Hypothalamus (tissue), 51 donors: ENCODE data around the gene BLOC1S5.
A peak's percentile ranks its signal among the peaks of the same experiment; 100 is the strongest.

Experiments used
- DNase-seq, 51 donors: peaks; one replicate each; lab custom pipeline; 2025; lab: John Stamatoyannopoulos, UW

The BLOC1S5 gene

DNA sequence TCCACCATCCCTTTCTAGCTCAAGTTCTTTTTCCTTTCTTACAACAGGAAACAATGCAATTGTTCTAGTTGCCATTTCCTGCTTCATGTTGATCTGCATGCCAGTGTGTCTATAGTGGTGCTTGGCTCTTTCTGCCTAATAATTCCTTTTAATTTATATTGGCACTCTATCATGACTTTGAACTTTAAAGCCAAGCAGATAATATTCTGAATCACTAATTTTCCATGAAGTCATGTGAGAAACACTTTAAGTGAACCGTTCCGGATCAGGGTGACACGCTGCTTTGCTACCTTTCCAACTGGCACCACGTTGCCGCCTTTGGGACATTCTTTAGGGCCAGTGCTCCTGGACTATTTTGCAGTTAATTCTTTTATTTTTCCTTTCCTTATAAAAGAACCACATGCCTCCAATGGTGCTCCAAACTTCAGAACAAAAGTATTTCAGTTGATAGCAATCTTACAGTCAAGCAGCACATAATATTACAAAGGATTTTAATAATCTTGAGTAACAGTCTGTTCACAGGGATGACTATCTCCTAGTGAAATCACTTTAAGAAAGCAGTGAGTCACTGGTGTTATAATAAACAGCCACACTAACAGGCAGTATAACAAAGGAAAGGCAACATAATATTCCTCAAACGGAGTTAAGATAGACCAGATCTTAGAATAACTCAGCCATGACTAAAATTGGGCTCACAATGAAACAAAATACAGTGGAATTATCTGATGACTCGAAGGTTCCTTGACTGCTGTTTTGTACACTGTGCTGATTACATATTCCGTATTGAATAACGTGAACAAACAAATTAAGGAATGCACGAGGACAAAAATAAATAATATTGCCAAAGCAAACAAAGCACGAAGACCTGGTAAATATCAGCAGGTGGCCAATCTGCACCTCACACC is 19.0 kb upstream of the BLOC1S5 start:
- no peak for DNase-seq

DNA sequence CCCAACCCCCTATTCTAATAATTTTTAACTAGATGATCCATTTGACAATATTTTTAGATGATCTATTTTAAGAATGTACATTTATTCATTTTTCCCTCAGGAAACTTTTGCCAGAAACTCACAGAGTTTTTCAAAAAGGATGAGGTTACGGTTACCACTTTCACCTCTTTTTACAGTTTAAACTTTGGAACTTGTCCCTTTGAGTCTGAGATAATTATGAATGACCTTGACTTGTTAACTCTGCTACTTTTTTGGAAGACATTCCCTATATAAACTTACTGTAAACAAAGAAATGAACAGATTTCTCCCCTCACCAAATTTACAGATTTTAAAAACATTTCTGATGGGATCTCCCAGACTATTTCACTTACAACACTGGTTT is 18.4 kb upstream of the BLOC1S5 start:
- no peak for DNase-seq

DNA sequence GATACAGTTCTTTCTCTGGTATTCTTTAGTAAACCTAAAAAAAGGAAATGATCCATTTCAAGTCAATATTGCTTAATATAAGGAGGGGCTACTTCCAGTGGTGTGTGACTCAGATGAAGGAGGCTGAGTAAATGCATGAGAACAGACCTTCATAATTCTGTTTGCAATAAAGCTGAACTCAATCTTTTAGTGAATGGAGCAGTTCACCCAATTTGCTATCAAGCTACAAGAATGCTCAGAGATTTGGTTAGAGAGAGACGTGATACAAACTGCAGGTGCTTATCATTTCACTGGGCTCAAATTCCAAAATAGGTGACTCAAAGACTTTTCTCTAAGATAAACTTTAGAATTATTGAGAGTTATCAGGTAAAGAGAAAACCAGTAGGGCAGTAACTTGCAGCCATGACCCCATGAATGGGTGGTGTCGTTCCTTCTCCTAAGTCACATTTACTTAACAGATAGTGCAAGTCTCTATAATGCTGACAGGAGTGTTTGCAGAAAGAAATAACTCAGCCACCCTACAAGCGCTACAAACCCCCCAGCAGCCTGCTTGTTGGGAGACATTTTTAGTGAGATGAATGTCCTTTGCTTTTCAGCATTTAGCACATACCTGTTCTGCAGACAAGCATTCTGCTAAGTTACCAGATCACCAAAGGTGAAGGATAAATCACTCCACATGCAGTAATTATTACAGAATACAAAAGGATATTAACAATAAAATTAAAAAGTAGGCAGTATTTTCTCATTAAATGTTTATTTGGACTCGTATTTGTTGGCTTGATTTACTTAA is 16.4 kb upstream of the BLOC1S5 start:
- no peak for DNase-seq

DNA sequence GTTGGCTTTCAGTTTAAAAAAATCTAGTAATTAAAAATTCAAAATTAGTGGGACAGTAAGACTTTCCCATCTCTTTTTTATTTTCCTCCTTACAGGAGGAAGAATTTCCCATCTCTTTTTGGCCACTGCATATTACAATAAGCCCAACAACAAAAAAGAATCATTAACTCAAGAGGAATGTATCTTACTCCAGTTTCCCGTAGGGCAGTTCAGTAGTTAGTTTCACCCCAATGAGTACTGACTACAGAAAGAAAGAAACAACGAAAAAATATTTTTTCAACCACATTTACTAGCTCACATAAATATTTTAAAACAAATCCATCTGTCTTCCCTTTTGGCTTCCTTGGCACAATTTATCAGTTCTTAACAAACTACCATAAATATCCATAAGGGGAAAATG is 14.9 kb upstream of the BLOC1S5 start:
- no peak for DNase-seq

DNA sequence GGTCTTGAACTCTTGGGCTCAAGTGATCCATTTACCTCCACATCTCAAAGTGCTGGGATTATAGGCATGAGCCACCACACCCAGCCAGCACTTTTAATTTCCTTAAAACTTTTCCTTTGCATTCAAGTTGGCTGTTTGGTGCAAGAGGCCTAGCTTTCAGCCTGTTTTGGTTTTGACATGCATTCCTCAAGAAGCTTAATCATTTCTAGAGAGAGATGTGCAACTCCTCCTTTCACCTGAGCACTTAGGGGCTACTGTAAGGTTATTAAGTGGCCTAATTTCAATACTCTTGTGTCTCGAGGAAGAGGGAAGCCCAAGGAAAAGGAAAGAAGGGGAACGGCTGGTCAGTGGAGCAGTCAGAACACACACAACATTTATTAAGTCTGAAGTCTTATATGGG is 13.8 kb upstream of the BLOC1S5 start:
- no peak for DNase-seq

DNA sequence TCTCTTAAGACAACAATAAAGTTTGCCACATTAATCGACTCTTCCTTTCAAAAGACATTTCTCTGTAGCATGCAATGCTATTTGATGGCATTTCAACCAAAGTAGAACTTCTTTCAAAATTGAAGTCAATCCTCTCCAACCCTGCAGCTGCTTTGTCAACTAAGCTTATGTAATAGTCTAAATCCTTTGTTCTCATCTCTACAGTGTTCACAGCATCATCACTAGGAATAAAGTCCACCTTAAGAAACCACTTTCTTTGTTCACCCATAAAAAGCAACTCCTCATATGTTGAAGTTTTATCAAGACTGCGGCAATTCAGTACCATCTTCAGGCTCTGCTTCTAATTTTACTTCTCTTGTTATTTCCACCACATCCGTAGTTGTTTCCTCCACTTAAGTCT is 11.5 kb upstream of the BLOC1S5 start:
- DNase-seq, result no peak

DNA sequence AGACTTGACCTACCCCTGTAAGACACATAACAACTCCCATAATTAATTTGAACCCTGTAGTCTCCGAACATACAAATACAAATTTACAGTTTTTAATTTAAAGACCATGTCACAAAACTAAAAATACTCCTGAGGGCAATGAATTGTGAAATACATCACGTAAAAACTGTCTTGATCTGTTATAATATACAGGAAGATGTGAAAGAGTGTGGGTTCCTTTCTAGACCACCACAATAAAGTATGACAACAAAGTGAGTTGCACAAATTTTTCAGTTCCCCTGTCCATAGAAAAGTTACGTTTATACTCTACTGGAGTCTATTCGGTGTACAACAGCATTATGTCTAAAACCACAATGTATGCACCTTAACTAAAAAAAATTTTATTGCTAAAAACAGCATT is 11.0 kb upstream of the BLOC1S5 start:
- DNase-seq, result no peak

DNA sequence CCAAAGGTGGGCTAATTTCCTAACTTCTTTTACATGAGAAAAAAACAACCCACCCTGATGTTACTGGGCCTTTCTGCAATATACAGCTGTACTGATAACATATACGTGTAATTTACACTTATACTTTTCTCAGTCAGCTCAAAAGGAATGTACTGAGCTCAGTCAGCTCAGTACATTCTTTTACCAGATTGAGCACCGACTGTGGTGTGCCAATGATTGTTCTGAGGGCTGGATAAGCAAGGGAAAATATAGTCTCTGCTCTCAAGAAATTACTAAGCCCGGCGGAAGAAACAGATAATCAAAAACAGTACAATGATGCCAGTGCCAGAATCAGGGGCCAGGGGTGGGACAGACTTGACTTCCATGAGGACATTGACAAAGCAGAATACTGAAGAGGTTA is 10.0 kb upstream of the BLOC1S5 start:
- no peak for DNase-seq

DNA sequence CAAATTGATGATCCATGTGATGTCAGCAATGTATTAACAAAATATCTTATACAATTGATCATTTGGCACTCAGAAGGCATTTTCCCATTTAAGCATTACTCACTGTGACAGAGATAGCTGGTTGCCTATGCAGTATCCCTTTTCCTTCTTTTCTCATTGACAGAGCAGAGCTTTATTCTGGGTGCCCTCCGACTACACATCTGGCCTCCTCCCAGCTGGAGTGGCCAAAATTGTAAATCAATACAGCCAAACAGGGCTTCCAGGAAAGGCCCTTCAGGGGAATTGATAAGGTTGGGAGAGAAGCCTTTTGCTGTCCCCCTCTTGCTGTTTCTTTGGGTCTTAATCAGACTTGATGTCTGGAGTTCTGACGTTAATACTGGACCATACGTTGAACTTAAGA is 9.6 kb upstream of the BLOC1S5 start:
- DNase-seq, result no peak

DNA sequence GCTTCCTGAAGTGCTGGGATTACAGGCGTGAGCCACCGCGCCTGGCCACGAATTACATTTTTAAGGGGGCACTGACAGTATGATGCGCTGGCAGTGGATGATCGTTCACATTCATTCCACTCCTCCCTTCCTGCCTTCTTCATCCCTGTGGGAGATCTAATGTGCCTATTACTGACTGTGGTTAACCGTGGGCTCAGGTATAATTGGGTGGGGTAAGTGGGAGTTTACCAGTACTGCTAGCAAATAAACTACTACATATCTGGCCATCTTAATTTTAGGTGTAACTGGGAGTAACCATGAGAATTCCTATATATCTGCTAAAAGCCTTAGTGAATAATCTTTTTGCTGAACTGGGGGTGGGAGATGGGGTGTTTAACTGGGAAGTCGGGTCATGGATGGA is 6.5 kb upstream of the BLOC1S5 start:
- no peak for DNase-seq

DNA sequence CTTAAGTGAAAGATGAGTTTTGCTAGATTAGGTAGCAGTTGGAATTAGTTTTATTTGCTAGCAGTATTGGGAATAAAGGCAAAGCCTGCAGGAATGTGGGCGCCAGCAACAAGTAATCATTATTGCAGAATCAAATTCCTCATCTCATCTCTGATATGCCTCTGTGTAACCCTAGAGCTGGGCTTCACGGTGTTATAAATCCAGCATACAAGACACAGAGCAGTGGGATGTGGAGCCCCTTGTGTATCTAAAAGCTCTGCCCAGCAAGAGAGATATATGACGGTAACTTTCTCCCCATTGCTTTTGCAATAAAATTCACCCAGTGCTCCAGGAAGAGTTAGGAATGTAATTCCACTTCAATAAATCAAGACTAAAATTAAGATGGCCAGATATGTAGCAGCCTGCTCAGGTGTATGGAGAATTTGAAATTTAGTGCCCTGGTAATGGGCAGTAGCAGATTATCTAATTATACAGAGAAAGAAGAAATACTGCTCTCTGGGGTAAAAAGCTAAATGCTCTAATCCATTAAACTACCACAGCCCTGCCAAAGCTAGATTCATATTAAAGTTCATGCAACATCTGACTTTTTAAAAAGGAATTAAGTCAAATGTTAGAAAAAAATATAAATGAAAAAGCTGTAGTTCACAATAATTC is 5.6 kb upstream of the BLOC1S5 start:
- no peak for DNase-seq

DNA sequence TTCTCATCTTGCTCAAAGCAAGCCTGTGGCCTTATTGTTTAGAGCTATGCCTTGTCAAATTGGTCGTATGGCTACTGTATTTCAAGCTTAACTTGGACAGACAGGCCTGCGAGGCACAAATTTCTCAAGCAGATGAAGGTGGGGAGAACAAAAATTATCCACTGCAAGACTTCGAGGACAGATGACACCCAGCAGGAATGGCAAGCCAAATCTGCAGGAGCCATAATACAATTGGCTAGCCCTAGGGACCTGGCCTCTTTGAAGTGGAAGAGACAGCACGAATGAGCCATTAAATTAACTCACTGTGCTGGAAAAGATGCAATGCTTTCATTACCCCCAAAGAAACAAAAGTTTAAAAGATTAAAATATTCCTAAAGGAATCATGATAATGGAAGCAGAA is 5.0 kb upstream of the BLOC1S5 start:
- DNase-seq, result no peak

DNA sequence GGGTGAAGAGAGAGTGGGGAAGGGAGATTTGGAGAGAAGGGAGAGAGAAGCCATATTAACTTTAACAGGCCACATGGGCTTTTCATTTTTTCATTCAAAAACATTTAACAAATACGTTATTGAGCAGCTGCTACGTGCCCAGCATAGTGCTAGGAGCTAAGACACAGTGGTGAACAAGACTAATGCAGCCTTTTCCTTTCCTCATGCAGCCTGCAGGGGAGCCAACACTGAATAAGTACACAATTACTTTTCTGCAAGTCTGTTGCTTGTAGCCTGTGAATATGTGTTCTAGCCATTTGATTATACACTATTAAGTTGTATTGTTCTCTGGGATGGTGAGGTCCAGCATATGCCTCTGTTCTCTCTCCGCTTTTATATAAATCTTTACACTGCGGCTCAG is 1.9 kb upstream of the BLOC1S5 start:
- no peak for DNase-seq

DNA sequence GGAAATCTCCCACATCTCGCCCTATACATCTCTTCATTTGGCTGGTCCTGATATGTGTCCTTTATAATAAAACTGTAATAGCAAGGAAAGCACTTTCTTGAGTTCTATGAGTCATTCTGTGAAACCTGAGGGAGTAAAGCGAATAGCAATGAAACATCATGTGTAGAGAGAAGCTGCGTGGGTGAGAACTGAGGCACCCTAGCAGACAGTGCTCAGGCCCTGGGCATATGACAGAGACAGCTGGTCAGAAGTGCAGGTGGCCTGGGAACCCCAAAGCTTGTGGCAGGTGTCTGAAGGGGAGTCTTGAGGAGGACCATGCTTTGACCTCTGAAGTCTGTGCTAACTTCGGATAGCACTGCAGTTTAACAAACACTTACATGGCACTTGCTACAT is 1.3 kb upstream of the BLOC1S5 start:
- peak in 2 of 51 donors; percentile 10 to 17 for DNase-seq

DNA sequence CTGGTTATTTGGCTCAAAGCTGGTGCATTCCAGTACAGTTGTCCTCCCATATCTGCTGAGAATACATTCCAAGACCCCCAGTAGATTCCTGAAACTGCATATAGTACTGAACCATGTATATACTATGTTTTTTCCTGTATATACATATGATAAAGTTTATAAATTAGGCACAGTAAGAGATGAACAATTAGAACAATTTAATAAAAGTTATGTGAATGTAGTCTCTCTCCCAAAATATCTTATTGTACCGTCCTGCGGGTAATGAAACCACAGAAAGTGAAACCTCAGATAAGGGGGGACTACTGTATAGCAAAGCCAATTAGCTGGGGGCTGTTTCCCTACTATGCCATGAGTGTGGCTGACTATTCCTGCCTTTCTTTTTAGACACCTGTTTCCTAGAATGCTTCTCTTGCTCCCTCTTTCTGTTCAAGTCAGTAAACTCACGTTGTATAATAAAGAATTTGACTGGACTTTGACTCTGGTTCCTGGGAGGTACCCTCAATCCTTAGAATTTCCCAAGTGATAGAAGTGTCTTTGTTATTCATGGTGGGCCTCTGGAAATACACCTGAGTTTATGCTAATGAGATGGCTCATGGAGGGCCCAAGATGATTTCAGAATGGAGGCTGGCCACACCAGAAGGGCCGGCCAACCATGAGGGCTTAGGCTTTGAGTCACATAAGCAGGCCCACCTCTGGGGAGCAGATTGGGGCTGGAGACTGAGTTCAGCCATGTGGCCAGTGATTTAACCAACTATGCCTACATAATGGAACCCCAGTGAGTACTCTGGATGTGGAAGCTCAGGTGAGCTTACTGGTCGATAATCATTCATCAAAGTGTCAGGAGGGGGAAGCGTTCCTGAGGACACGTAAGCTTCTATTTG is 689 bp upstream of the BLOC1S5 start:
- DNase-seq, result peak in 1 of 51 donors; percentile 12

DNA sequence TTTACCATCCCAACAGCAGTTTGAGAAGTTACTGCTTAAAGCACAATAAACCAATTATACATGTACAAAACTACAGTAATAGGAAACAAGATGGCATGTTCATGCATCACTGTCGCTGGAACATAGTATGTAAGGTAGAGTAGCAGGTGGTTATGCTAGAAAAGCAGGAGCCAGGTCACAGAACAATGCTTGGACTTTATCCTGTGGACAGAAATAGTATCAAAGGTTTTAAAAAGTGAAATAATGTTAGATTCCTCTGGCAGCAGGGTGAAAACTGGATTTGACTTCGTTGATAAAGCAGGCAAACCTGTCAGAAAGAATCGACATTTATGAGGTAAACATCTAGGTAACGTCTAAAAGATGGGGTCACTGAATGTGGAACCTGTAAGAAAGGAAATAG is 2.5 kb downstream of the BLOC1S5 start:
- DNase-seq, result no peak

DNA sequence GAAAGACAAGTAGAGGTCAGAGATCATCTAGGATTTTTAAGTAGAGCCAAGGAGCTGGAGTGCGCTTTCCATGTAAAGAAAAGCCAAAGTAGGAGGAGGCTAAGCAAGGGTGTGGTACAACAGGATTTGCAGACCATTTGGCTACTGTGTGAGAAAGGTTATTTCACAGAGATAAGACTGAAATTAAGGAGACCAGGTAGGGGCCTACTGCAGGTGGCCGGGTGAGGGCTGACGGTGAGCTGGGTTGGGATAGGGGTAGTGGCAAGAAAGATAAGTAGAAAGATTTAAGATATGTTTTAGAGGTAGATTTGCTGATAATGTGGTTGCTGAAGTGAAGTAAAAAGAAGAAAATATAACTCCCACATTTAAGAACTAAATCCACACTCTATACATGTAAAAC is 3.8 kb downstream of the BLOC1S5 start:
- no peak for DNase-seq

DNA sequence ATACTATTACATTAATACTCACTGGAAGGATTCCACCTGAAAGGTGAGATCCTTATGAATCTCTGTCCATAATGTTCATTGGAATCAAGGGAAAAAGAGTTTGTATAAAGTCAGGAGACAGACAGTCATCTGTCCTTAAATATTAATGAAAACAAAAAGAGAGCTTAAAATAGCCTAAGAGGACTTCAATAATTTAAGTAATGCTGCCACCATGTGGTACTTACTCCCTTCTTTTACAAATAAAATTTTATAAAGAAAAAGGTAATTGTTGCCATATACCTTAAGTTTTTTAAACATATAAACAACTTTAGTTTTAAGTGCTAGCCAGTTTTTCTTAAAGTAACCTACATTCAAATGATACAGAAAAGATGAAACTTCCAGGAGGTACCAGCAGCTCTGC is 5.1 kb downstream of the BLOC1S5 start:
- no peak for DNase-seq

DNA sequence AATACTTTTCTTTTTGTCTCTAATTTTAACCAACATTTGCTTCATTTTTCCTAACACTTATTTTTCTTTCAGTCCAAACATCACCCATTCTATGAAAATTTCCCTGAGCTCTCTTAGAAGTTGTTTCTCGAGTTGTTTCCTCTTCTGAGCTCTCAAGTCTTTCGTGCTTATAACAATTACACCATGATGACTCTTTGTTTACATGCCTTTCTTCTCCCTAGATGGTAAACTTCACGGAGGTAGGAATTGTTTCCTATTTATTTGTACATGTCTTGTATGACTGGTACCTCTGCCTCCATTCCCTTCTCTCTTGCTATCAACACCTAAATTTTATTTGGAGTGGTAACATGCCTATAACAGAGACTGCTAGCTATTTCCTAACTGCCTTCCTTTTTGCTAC is 6.4 kb downstream of the BLOC1S5 start:
- DNase-seq, result no peak

DNA sequence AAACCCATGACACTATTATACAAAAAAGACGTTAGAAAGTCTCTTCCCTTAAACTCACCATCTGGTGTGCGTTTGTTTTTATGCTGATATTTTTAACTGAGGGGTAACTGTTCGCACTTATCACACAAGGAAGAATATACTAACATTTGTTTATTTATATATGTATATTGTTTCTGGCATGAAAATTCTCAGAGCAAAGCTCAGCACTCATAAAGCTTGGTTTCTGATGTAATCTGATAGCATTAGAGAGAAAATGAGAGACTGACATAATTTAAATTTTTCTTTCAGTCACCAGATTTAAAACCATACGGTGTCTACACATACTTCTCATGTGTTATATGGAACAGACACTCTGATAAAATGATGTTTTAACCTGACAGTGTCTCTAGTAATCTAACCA is 6.9 kb downstream of the BLOC1S5 start:
- DNase-seq, result no peak

DNA sequence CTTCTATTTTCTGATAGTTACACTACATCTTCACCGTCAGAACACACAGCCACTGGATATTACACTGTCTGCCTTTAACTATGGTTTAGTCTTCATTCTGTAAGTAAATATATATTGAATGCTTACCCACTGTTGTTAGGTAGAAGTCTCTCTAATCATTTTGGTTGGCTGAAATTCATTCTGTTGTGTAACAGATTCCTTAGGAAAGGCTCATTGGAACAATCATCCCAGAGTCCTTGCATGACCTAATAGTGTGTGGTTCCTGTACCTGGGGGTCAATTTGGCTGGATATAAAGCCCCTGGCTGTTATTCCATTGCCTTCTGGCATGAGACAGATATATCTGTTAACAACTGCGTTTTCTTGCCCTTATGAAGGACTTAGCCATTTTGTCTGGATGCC is 9.9 kb downstream of the BLOC1S5 start:
- DNase-seq, result no peak
